HEK293 (cell line): Measurements from ENCODE around the gene HIVEP2.
A peak's percentile ranks its signal among the peaks of the same experiment; 100 is the strongest.

Source experiments
- CTCF ChIA-PET: fragments of 350-600 bp; formaldehyde crosslinking; extraction: SDS; loops from one replicate; lab custom pipeline; 2021; ENCODE audit warnings: antibody characterized with exemption; lab: Yijun Ruan, JAX
- POLR2A ChIA-PET: fragments of 300-600 bp; formaldehyde crosslinking; extraction: SDS; loops from one replicate; lab custom pipeline; 2020; ENCODE audit warnings: antibody characterized with exemption, inconsistent platforms; lab: Yijun Ruan, JAX
- H3K27ac ChIP-seq: fragments of 200-500 bp; sonication (Bioruptor generic); 2 replicates; pipeline ENCODE4 v1.5.1; 2014; ENCODE audit warnings: low read depth, low read length, control low read depth, inconsistent platforms; ENCODE audit errors: extremely low read depth
- H3K36me3 ChIP-seq, 2 experiments: fragments of 200-500 bp in 1 of 2; sonication (Bioruptor generic) in 1 of 2; 1 replicate in 1 of 2; 2 replicates in 1 of 2; pipeline ENCODE4 v1.5.1; 2014 to 2017; ENCODE audit warnings: inconsistent platforms in 2 of 2, low read length in 2 of 2; ENCODE audit not compliant: control insufficient read depth in 2 of 2, insufficient read depth in 1 of 2
- H3K4me1 ChIP-seq: fragments of 200-500 bp; sonication (Bioruptor generic); 2 replicates; pipeline ENCODE4 v1.5.1; 2014; ENCODE audit warnings: mild to moderate bottlenecking, low read length, inconsistent platforms; ENCODE audit not compliant: control insufficient read depth, insufficient read depth
- H3K4me3 ChIP-seq: 2 replicates; pipeline ENCODE4 v1.5.1; 2011; ENCODE audit warnings: low read depth, mild to moderate bottlenecking, control low read depth, low read length, moderate library complexity
- H3K9me3 ChIP-seq: fragments of 200-500 bp; sonication (Bioruptor generic); 2 replicates; pipeline ENCODE4 v1.5.1; 2014; ENCODE audit warnings: low read depth, low read length, inconsistent platforms; ENCODE audit not compliant: control insufficient read depth, insufficient read depth
- BCL11A ChIP-seq: fragments of 450-650 bp; formaldehyde crosslinking; IDR thresholded peaks from 2 replicates; pipeline ENCODE4 v1.5.1; 2016; ENCODE audit warnings: low read depth, missing biosample characterization, missing genetic modification characterization
- KLF16 ChIP-seq: fragments of 450-650 bp; formaldehyde crosslinking; IDR thresholded peaks from 2 replicates; pipeline ENCODE4 v1.5.1; 2017; ENCODE audit warnings: missing biosample characterization, missing genetic modification characterization
- KLF8 ChIP-seq: fragments of 450-650 bp; formaldehyde crosslinking; IDR thresholded peaks from 2 replicates; pipeline ENCODE4 v1.5.1; 2016; ENCODE audit warnings: missing biosample characterization, missing genetic modification characterization
- OVOL3 ChIP-seq: fragments of 450-650 bp; formaldehyde crosslinking; IDR thresholded peaks from 2 replicates; pipeline ENCODE4 v1.5.1; 2016; ENCODE audit warnings: missing biosample characterization, missing genetic modification characterization
- REPIN1 ChIP-seq: fragments of 450-650 bp; formaldehyde crosslinking; IDR thresholded peaks from 2 replicates; pipeline ENCODE4 v1.5.1; 2017; ENCODE audit warnings: missing biosample characterization, missing genetic modification characterization, low read depth
- REST ChIP-seq: fragments of 450-650 bp; formaldehyde crosslinking; IDR thresholded peaks from 2 replicates; pipeline ENCODE4 v1.5.1; 2016; ENCODE audit warnings: missing biosample characterization, missing genetic modification characterization
- TCF7L2 ChIP-seq: IDR thresholded peaks from 2 replicates; pipeline ENCODE4 v1.6.1; 2011; ENCODE audit warnings: low read depth, mild to moderate bottlenecking, inconsistent platforms, low read length, moderate library complexity, borderline replicate concordance
- WT1 ChIP-seq: fragments of 450-650 bp; formaldehyde crosslinking; IDR thresholded peaks from 2 replicates; pipeline ENCODE4 v1.5.1; 2016; ENCODE audit warnings: missing biosample characterization, missing genetic modification characterization
- ZNF174 ChIP-seq: fragments of 450-650 bp; formaldehyde crosslinking; IDR thresholded peaks from 2 replicates; pipeline ENCODE4 v1.5.0; 2017; ENCODE audit warnings: missing biosample characterization, mild to moderate bottlenecking, missing genetic modification characterization
- ZNF341 ChIP-seq: fragments of 450-650 bp; formaldehyde crosslinking; IDR thresholded peaks from 2 replicates; pipeline ENCODE4; 2016; ENCODE audit warnings: low read depth, missing biosample characterization, missing genetic modification characterization
- ZNF544 ChIP-seq: fragments of 450-650 bp; formaldehyde crosslinking; IDR thresholded peaks from 2 replicates; pipeline ENCODE4 v1.5.0; 2017; ENCODE audit warnings: missing biosample characterization, missing genetic modification characterization
- ZNF558 ChIP-seq: fragments of 450-650 bp; formaldehyde crosslinking; IDR thresholded peaks from 2 replicates; pipeline ENCODE4 v1.5.1; 2016; ENCODE audit warnings: missing biosample characterization, missing genetic modification characterization
- ZNF571 ChIP-seq: fragments of 450-650 bp; formaldehyde crosslinking; IDR thresholded peaks from 2 replicates; pipeline ENCODE4 v1.5.0; 2017; ENCODE audit warnings: missing biosample characterization, missing genetic modification characterization
- ZNF600 ChIP-seq: fragments of 450-650 bp; formaldehyde crosslinking; IDR thresholded peaks from 2 replicates; pipeline ENCODE4 v1.5.1; 2016; ENCODE audit warnings: missing biosample characterization, missing genetic modification characterization
- ZNF660 ChIP-seq: fragments of 450-650 bp; IDR thresholded peaks from 2 replicates; pipeline ENCODE4 v1.5.1; 2018; ENCODE audit warnings: missing biosample characterization, mild to moderate bottlenecking, missing genetic modification characterization
- ZNF707 ChIP-seq: fragments of 450-650 bp; formaldehyde crosslinking; IDR thresholded peaks from 2 replicates; pipeline ENCODE4 v1.5.1; 2016; ENCODE audit warnings: missing biosample characterization, missing genetic modification characterization
- ZNF792 ChIP-seq: fragments of 450-650 bp; formaldehyde crosslinking; IDR thresholded peaks from 2 replicates; pipeline ENCODE4 v1.5.1; 2016; ENCODE audit warnings: missing biosample characterization, missing genetic modification characterization
- ZSCAN23 ChIP-seq: fragments of 450-650 bp; formaldehyde crosslinking; IDR thresholded peaks from 2 replicates; pipeline ENCODE4 v1.5.1; 2016; ENCODE audit warnings: missing biosample characterization, missing genetic modification characterization
- TF ChIP-seq, protein P1 (sequence below): fragments of 450-650 bp; formaldehyde crosslinking; IDR thresholded peaks from 2 replicates; pipeline ENCODE4 v1.5.1; 2016; ENCODE audit warnings: missing biosample characterization, missing genetic modification characterization
- TF ChIP-seq, protein P2 (sequence below): fragments of 450-650 bp; formaldehyde crosslinking; IDR thresholded peaks from 2 replicates; pipeline ENCODE4 v1.5.1; 2016; ENCODE audit warnings: missing biosample characterization, missing genetic modification characterization
- TF ChIP-seq, protein P3 (sequence below): fragments of 450-650 bp; formaldehyde crosslinking; IDR thresholded peaks from 2 replicates; pipeline ENCODE4 v1.5.1; 2016; ENCODE audit warnings: missing biosample characterization, missing genetic modification characterization
- TF ChIP-seq, protein P4 (sequence below): fragments of 450-650 bp; formaldehyde crosslinking; IDR thresholded peaks from 2 replicates; pipeline ENCODE4 v1.5.1; 2016; ENCODE audit warnings: missing biosample characterization, missing genetic modification characterization

The HIVEP2 gene

GRCh38 chr6:142946181-142946923 is 1.4 kb upstream of the HIVEP2 start (continued):
- peak; percentile 96 for TF ChIP-seq WT1 (tag by site-specific recombination)
- peak; percentile 40; the same call in 1 of the 2 replicates for TF ChIP-seq ZNF660
- TF ChIP-seq, protein P1, sequence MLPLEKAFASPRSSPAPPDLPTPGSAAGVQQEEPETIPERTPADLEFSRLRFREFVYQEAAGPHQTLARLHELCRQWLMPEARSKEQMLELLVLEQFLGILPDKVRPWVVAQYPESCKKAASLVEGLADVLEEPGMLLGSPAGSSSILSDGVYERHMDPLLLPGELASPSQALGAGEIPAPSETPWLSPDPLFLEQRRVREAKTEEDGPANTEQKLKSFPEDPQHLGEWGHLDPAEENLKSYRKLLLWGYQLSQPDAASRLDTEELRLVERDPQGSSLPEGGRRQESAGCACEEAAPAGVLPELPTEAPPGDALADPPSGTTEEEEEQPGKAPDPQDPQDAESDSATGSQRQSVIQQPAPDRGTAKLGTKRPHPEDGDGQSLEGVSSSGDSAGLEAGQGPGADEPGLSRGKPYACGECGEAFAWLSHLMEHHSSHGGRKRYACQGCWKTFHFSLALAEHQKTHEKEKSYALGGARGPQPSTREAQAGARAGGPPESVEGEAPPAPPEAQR, result no peak
- peak; percentile 98 for TF ChIP-seq ZNF600
- peak; percentile 95 for TF ChIP-seq KLF8
- no peak for TF ChIP-seq OVOL3
- no peak for TF ChIP-seq ZSCAN23 (tag by site-specific recombination)
- TF ChIP-seq, protein P2, sequence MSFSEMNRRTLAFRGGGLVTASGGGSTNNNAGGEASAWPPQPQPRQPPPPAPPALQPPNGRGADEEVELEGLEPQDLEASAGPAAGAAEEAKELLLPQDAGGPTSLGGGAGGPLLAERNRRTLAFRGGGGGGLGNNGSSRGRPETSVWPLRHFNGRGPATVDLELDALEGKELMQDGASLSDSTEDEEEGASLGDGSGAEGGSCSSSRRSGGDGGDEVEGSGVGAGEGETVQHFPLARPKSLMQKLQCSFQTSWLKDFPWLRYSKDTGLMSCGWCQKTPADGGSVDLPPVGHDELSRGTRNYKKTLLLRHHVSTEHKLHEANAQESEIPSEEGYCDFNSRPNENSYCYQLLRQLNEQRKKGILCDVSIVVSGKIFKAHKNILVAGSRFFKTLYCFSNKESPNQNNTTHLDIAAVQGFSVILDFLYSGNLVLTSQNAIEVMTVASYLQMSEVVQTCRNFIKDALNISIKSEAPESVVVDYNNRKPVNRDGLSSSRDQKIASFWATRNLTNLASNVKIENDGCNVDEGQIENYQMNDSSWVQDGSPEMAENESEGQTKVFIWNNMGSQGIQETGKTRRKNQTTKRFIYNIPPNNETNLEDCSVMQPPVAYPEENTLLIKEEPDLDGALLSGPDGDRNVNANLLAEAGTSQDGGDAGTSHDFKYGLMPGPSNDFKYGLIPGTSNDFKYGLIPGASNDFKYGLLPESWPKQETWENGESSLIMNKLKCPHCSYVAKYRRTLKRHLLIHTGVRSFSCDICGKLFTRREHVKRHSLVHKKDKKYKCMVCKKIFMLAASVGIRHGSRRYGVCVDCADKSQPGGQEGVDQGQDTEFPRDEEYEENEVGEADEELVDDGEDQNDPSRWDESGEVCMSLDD (tag by site-specific recombination), result no peak; the same call in 1 of the 2 replicates
- TF ChIP-seq, protein P3, sequence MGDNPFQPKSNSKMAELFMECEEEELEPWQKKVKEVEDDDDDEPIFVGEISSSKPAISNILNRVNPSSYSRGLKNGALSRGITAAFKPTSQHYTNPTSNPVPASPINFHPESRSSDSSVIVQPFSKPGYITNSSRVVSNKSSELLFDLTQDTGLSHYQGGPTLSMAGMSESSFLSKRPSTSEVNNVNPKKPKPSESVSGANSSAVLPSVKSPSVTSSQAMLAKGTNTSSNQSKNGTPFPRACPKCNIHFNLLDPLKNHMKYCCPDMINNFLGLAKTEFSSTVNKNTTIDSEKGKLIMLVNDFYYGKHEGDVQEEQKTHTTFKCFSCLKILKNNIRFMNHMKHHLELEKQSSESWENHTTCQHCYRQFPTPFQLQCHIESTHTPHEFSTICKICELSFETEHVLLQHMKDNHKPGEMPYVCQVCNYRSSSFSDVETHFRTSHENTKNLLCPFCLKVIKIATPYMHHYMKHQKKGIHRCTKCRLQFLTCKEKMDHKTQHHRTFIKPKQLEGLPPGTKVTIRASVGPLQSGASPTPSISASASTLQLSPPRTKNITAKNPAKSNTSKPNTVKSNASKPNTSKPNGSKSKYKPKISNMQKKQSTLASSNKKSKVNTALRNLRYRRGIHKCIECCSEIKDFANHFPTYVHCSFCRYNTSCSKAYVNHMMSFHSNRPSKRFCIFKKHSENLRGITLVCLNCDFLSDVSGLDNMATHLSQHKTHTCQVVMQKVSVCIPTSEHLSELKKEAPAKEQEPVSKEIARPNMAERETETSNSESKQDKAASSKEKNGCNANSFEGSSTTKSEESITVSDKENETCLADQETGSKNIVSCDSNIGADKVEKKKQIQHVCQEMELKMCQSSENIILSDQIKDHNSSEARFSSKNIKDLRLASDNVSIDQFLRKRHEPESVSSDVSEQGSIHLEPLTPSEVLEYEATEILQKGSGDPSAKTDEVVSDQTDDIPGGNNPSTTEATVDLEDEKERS (tag by site-specific recombination), result no peak
- no peak for TF ChIP-seq ZNF792 (tag by site-specific recombination)
- TF ChIP-seq BCL11A (tag by site-specific recombination), result peak; percentile 14; the same call in 1 of the 2 replicates
- TF ChIP-seq ZNF174 (tag by site-specific recombination), result no peak
- TF ChIP-seq ZNF571, result no peak
- TF ChIP-seq, all 188 proteins: peak for 45

DNA sequence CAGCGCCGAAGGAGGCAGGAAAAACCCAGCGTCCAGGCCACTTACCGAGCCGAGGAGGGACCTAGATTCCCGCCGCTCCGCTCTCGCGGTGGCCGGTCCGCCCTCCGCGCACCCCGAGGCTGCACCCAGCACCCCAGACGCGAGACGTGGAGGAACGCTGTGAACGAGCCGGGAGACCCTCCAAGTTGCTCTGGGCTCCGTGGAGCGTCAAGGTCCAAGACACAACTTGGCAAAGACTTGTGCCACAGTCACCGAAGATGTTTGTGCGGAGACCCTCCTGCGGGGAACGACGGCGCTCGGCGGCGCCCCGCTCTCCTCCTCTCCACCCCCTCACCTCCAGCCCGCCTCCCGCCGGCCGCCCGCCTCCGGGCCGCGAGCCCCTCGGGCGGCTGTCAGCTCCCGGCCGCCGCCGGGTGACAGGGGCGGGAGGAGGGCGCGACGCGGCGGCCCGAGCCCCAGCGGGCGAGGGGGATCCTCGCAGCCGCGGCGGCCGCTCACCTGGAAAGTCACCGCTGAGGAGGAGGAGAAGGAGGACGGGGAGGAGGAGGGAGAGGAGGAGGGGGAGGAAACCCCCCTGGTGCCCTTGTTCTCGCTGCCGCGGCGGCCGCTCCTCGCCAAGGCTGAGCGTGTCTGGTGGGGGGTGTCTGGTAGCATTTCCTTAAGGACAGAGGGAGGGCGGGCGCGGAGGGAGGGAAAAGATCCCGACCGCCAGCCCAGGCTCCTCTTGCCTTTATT is 637 bp upstream of the HIVEP2 start:
- POLR2A ChIA-PET, result interaction anchor here (0.8 to 1.4 kb wide), 6 partner anchors 10 to 482 kb away, joined by 3 to 5 read pairs (median 4); no protein-coding TSS in a partner anchor
- no peak for TF ChIP-seq ZNF544
- no peak for TF ChIP-seq REPIN1 (tag by site-specific recombination)
- no peak for TF ChIP-seq REST
- no peak for TF ChIP-seq ZNF558 (tag by site-specific recombination)
- TF ChIP-seq, protein P4, sequence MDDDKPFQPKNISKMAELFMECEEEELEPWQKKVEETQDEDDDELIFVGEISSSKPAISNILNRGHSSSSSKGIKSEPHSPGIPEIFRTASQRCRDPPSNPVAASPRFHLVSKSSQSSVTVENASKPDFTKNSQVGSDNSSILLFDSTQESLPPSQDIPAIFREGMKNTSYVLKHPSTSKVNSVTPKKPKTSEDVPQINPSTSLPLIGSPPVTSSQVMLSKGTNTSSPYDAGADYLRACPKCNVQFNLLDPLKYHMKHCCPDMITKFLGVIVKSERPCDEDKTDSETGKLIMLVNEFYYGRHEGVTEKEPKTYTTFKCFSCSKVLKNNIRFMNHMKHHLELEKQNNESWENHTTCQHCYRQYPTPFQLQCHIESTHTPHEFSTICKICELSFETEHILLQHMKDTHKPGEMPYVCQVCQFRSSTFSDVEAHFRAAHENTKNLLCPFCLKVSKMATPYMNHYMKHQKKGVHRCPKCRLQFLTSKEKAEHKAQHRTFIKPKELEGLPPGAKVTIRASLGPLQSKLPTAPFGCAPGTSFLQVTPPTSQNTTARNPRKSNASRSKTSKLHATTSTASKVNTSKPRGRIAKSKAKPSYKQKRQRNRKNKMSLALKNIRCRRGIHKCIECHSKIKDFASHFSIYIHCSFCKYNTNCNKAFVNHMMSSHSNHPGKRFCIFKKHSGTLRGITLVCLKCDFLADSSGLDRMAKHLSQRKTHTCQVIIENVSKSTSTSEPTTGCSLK, result no peak
- TF ChIP-seq TCF7L2, result no peak
- no peak for TF ChIP-seq ZNF707 (tag by site-specific recombination)
- no peak for TF ChIP-seq KLF16 (tag by site-specific recombination)
- peak; percentile 93 for TF ChIP-seq ZNF341 (tag by site-specific recombination)

More for the DNA sequence above, 637 bp upstream of the HIVEP2 start:
- peak overlapping the region; percentile 78 for H3K4me3 ChIP-seq
- H3K27ac ChIP-seq, result peak overlapping the region; percentile 97
- peaks cover 16% of the 10 kb centered on the region for H3K4me1 ChIP-seq
- CTCF ChIA-PET, result interaction anchor here (0.6 to 0.7 kb wide), 2 partner anchors 19 to 536 kb away, joined by 3 read pairs; no protein-coding TSS in a partner anchor
- no peaks in the 10 kb centered on the region for H3K9me3 ChIP-seq
- no peaks in the 10 kb centered on the region for H3K36me3 ChIP-seq
